Panc1 (cell line): ENCODE results near the gene CEP131. TPM values are rescaled to one million over a fixed set of nuclear protein-coding genes. Genes with fewer than 3 reads are reported as not detected.

Source experiments
- ATAC-seq: fragments of 200-7000 bp; cut with Tn5 transposase; 2 replicates; pipeline ENCODE4 v1.9.1; 2020; ENCODE audit warnings: mild to moderate bottlenecking, moderate library complexity
- BruUV-seq: library from RNA; stranded (reverse); fragments of 400-500 nt; replicated peaks from 2 replicates; lab custom pipeline; 2021; lab: Mats Ljungman, UMichigan
- CTCF ChIA-PET: fragments of 300-600 bp; sonication (Branson Sonifier 250); formaldehyde crosslinking; loops from one replicate; lab custom pipeline; 2022; ENCODE audit warnings: antibody characterized with exemption; lab: Charles Lee
- POLR2A ChIA-PET: fragments of 300-600 bp; sonication (Branson Sonifier 250); formaldehyde crosslinking; loops from one replicate; lab custom pipeline; 2022; ENCODE audit warnings: antibody characterized with exemption; lab: Charles Lee
- DNase-seq: peaks from one replicate; pipeline ENCODE4 v3.0.0-alpha.2; 2010; ENCODE audit warnings: low read depth, low spot score
- H3K27ac ChIP-seq: 2 replicates; pipeline ENCODE4 v1.5.1; 2011; ENCODE audit warnings: mild to moderate bottlenecking, low read length, inconsistent platforms
- H3K27me3 ChIP-seq: fragments of 200-500 bp; sonication (Bioruptor generic); 2 replicates; pipeline ENCODE4 v1.6.0; 2014; ENCODE audit warnings: low read length, inconsistent platforms; ENCODE audit not compliant: control insufficient read depth, insufficient read depth
- H3K36me3 ChIP-seq: fragments of 200-500 bp; sonication (Bioruptor generic); 2 replicates; pipeline ENCODE4 v1.5.1; 2014; ENCODE audit warnings: inconsistent platforms, mild to moderate bottlenecking, low read length, moderate library complexity; ENCODE audit not compliant: control insufficient read depth, insufficient read depth
- H3K4me1 ChIP-seq: 2 replicates; pipeline ENCODE4 v1.5.1; 2011; ENCODE audit warnings: inconsistent platforms, mild to moderate bottlenecking, low read length, moderate library complexity; ENCODE audit not compliant: control insufficient read depth, insufficient read depth
- H3K4me3 ChIP-seq, 2 experiments: 2 replicates each; pipeline ENCODE4 v1.5.1; 2011 to 2012; ENCODE audit warnings: low read depth in 2 of 2, low read length in 2 of 2, mild to moderate bottlenecking in 2 of 2, inconsistent platforms in 1 of 2, moderate library complexity in 1 of 2
- H3K9me3 ChIP-seq: fragments of 200-500 bp; sonication (Bioruptor generic); 2 replicates; pipeline ENCODE4 v1.5.1; 2014; ENCODE audit warnings: low read depth, mild to moderate bottlenecking, inconsistent platforms, low read length, moderate library complexity; ENCODE audit not compliant: control insufficient read depth, insufficient read depth
- POLR2AphosphoS5 ChIP-seq: IDR thresholded peaks from 2 replicates; pipeline ENCODE4 v1.6.1; 2012; ENCODE audit warnings: mild to moderate bottlenecking, low read depth, low read length, moderate library complexity
- SIN3A ChIP-seq: IDR thresholded peaks from 2 replicates; pipeline ENCODE4 v1.6.1; 2012; ENCODE audit warnings: low read depth, mild to moderate bottlenecking, low read length, moderate library complexity, borderline replicate concordance; ENCODE audit not compliant: insufficient read depth
- TCF7L2 ChIP-seq: IDR thresholded peaks from 2 replicates; pipeline ENCODE4 v1.6.1; 2011; ENCODE audit warnings: mild to moderate bottlenecking, low read depth, low read length, inconsistent platforms
- in situ Hi-C: cut with HindIII; loops from 2 replicates; pipeline ENCODE4 v1.10.0; 2016; ENCODE audit warnings: low sequenced_read_pairs, low pct_unique_long_range_greater_than_20kb
- intact Hi-C: fragments of 100-400 bp; cut with micrococcal nuclease; formaldehyde crosslinking; loops from one replicate; pipeline ENCODE4 v1.10.0; 2022; ENCODE audit not compliant: unreplicated experiment
- total RNA-seq: library from RNA; stranded (reverse); gene quantifications from one replicate; pipeline ENCODE4 v1.2.1, GENCODE V29; 2021; ENCODE audit not compliant: unreplicated experiment
- TF ChIP-seq, protein P1 (sequence below), 2 experiments: IDR thresholded peaks; 2 replicates each; pipeline ENCODE4 v1.6.1; 2011 to 2012; ENCODE audit warnings: low read depth in 2 of 2, control low read depth in 1 of 2, low read length in 1 of 2, mild to moderate bottlenecking in 1 of 2, moderate library complexity in 1 of 2; ENCODE audit not compliant: insufficient read depth in 1 of 2
- TF ChIP-seq, protein P2 (sequence below): fragments of 450-650 bp; IDR thresholded peaks from 2 replicates; pipeline ENCODE4 v1.5.1; 2017; ENCODE audit warnings: mild to moderate bottlenecking

The CEP131 gene
- total RNA-seq, 1 experiment from 2014 or later, result 26.0 TPM

DNA sequence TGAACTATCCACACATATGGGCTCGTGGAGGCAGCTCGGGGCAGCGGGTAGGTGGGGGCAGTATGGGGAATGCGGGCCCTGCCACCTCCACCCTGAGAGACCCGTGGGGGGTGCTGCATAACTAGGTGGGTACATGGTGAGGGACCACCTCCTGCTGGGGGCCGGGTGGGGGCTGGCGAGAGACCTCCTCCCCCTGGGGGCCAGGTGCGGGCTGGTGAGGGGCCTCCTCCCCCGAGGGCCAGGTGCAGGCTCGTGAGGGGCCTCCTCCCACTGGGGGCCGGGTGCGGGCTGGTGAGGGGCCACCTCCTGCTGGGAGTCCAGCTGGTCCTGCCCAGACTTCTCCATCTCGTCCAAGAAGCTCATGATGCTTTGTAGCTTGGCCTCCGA lies 25.4 kb downstream of the CEP131 start:
- no peaks in the 10 kb centered on the region for H3K4me1 ChIP-seq
- intact Hi-C loops, result no loop called here
- in situ Hi-C loops, result no loop called here
- H3K27me3 ChIP-seq, result no peaks in the 10 kb centered on the region
- H3K27ac ChIP-seq, result no peak overlapping the region
- ATAC-seq, result no peak
- CTCF ChIA-PET, result no interaction called here
- no TSS peak for BruUV-seq
- POLR2A ChIA-PET, result no interaction called here
- H3K4me3 ChIP-seq, result no peak overlapping the region
- TF ChIP-seq, protein P1, sequence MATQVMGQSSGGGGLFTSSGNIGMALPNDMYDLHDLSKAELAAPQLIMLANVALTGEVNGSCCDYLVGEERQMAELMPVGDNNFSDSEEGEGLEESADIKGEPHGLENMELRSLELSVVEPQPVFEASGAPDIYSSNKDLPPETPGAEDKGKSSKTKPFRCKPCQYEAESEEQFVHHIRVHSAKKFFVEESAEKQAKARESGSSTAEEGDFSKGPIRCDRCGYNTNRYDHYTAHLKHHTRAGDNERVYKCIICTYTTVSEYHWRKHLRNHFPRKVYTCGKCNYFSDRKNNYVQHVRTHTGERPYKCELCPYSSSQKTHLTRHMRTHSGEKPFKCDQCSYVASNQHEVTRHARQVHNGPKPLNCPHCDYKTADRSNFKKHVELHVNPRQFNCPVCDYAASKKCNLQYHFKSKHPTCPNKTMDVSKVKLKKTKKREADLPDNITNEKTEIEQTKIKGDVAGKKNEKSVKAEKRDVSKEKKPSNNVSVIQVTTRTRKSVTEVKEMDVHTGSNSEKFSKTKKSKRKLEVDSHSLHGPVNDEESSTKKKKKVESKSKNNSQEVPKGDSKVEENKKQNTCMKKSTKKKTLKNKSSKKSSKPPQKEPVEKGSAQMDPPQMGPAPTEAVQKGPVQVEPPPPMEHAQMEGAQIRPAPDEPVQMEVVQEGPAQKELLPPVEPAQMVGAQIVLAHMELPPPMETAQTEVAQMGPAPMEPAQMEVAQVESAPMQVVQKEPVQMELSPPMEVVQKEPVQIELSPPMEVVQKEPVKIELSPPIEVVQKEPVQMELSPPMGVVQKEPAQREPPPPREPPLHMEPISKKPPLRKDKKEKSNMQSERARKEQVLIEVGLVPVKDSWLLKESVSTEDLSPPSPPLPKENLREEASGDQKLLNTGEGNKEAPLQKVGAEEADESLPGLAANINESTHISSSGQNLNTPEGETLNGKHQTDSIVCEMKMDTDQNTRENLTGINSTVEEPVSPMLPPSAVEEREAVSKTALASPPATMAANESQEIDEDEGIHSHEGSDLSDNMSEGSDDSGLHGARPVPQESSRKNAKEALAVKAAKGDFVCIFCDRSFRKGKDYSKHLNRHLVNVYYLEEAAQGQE (IDR thresholded peaks at IDR 0.05; ENCODE audit: insufficient read depth in 1 of 2, low read depth in 2 of 2, low read length in 1 of 2), result no peak
- TF ChIP-seq, protein P2, sequence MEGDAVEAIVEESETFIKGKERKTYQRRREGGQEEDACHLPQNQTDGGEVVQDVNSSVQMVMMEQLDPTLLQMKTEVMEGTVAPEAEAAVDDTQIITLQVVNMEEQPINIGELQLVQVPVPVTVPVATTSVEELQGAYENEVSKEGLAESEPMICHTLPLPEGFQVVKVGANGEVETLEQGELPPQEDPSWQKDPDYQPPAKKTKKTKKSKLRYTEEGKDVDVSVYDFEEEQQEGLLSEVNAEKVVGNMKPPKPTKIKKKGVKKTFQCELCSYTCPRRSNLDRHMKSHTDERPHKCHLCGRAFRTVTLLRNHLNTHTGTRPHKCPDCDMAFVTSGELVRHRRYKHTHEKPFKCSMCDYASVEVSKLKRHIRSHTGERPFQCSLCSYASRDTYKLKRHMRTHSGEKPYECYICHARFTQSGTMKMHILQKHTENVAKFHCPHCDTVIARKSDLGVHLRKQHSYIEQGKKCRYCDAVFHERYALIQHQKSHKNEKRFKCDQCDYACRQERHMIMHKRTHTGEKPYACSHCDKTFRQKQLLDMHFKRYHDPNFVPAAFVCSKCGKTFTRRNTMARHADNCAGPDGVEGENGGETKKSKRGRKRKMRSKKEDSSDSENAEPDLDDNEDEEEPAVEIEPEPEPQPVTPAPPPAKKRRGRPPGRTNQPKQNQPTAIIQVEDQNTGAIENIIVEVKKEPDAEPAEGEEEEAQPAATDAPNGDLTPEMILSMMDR, result no peak
- TF ChIP-seq SIN3A (no peak), POLR2AphosphoS5 (no peak), TCF7L2 (no peak)
- DNase-seq, result no peak
- H3K9me3 ChIP-seq, result no peaks in the 10 kb centered on the region
- no peaks in the 10 kb centered on the region for H3K36me3 ChIP-seq

DNA sequence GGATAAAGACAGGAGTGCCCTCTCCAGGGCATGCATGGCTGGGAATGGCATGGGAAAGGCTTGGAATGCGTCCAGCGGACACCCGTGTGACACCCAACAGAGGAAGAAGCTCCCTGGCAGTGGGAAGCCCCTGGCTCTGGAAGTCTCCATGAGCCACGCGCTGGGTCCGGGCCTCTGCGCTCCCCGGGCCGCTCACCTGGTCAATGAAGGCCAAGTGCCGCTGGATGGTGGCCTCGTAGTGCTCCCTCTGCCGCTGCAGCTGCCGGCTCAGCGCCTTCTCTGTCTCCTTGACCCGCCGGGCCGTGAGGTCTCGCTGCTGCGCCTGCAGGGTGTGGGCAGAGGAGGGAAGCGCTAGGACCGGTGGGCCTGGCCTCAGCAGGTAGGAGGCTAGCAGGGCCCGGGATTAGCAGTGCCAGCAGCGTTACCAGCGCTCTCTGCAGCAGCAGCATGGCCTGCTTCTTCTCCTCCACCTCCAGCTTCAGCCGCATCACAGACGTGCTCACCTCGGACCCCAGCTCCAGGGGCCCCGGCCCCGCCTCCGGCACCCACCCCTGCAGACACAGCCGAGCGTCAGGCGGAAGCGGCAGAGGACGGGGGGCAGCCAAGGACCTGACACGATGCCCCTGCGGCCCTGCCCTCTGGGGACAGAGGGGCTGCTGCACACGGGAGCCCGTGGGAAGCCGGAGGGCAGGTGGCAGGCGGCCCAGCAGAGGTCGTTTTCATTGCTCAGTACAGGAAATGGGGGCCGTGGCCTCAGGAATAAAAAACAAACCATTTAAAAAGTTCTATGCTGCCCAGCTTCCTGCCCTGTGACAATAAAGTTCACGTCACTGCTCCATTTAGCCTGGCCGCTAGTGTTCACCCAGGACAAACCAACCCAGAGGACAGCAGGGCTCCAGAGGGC lies 26.0 kb downstream of the CEP131 start:
- ChIA-PET POLR2A (no interaction called here), CTCF (no interaction called here)
- no peaks in the 10 kb centered on the region for H3K4me1 ChIP-seq
- TF ChIP-seq POLR2AphosphoS5 (no peak), SIN3A (no peak), TCF7L2 (no peak)
- TF ChIP-seq, protein P2, result no peak
- TF ChIP-seq, protein P1 (IDR thresholded peaks at IDR 0.05; ENCODE audit: insufficient read depth in 1 of 2, low read depth in 2 of 2, low read length in 1 of 2), result no peak
- in situ Hi-C loops, result no loop called here
- H3K27ac ChIP-seq, result no peak overlapping the region
- no peak overlapping the region for H3K4me3 ChIP-seq
- ATAC-seq (no peak), DNase-seq (no peak)
- intact Hi-C loops, result no loop called here
- H3K27me3 ChIP-seq, result no peaks in the 10 kb centered on the region
- no peaks in the 10 kb centered on the region for H3K36me3 ChIP-seq
- no TSS peak for BruUV-seq
- H3K9me3 ChIP-seq, result no peaks in the 10 kb centered on the region
